Activated T-helper 9 cell treated with anti-CD3 and anti-CD28 coated beads, Interleukin-2, amount 50 U/mL, for 16 hours (primary cell): ENCODE results near the gene DISC1.
"Not testable (repeated sequence)": the region's sequence is repeated elsewhere in the genome, so short reads cannot be mapped to it uniquely, and the experiment has no call there.

ENCODE experiments used
- DNase-seq: peaks from one replicate; pipeline ENCODE4 v3.0.0-alpha.2; 2020; ENCODE audit warnings: low read depth

Gene DISC1

DNA sequence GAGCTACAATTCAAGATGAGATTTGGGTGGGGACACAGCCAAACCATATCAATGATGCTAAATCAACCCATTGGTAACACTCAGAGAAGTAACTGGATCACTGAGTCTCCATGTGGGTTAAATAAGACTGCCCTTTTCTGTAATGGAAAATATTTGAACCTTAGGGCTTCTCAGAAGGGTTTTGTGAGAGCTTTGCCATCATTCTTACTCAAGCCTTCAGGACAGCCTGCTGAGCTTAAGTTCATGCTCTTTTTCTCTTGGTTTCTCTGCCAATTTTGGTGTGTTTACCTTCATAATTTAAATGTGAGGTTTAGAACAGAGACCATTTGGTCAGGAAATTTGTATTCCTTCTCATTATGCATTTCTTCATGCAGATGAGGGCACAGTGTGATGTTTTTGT lies 74.7 kb downstream of the DISC1 start:
- DNase-seq = no peak

DNA sequence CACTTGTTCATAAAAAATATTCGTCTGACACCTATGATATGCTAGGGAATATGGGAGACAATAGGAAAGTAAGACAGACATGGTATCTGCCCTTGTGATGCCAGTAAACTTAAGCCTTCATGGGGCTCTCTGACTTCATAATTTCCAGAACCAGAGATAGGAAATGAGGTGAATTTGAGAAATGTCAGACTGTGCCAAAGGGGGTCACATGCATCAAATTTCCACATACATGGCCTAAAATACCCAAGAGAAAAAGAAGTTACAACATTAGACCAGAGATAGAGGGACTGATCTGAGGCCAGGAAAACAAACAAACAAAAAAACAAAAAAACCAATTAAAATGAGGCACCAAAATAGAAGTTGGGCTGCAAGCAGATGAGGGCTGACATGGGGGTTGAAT lies 75.7 kb downstream of the DISC1 start:
- DNase-seq = no peak

DNA sequence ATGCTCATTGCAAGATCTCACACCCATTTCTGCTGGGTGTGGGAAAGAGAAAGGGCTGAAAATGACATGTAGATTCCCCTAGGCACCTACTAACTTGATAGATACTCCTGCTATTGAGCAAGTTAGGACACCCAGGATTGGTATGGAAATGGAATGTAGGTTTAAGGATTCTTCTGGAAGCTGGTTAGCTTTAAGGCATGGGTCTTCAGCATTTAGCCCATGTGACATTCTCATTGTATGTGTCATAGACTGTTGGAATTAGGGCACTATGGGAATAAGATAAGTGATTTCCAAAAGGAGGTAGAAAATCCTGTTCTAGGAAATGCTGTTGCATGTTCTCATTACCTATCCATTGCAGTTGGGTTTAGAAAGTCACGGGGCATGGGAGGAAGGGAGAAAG lies 76.2 kb downstream of the DISC1 start:
- no peak for DNase-seq

DNA sequence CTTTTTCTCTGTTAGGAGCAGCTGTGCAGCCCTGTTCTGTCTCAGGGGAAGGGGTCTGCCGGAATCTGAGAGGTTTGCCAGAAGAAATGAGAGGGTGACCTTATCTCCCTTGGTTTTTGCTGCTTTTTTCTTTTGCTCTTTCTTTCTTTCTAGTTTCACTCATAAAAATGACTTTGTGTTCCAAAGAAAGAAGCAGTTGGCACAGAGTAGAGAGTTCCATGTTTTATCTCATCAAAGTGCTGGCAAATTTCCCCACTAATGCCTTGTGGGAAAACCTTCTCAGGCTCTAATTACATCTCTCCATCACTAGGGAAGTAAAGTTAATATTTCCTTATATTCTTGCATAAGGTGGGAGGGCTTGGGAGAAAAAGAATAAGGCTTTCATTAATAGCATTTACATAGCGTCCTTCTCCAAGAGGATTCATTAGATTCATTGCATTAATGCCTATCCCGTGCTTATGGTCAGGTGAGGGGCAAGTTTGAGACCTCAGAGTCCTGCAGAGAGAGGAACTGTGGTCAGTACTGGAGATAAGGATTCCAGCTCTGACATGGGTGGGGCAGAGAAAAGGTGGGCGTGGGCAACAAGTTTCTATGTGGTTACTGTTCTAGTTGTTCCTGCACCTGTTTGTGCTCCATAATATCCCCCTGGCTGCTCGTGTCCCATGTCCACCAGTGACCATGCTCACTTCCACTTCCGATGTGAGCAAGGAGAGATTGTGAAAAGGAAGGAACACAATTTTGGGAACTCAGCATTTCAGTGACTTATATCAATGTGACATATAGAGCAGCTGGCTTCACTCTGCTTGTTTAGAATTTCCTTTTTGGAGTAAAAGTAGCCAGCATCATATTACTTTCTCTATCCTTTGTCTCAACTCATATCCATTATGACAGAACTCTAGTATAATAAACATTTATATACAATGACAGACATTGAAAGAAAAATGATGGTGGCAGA lies 79.5 kb downstream of the DISC1 start:
- DNase-seq = no peak

DNA sequence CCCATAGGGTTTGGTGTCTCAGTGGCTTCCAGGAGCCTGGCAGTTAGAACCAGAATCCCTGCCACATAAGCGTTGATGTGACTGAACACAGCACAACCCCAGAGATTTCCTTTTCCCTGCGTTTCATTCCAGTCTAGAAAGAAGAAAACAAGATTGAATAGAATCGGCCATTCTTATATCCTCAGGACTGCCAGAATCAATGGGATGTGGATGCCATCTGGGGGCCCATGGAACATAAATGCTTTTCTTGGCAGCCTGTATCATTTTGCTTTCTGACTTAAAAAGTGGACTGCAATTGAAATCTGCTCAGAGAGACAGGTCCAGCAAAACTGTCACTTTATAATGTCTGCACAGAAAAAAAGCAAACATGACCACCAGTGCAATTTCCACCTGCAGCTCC lies 80.3 kb downstream of the DISC1 start:
- no peak for DNase-seq

DNA sequence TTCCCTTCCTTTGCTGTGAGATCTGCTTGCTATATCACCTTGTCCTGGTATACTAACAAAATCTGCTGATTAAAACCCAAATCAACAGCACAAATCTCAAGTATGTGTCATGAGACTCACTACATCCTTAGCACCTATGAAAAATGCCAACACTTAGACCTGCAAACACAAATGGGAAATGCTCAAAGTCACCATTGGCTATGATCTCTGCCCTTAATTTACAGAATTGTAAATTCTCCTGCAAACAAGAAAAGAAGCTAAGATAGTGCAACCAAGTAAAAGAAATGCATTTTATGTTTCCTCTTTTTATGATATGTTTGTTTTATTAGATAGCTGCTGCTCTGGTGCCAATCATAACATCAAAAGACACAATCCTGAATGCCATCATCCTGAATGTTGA lies 80.8 kb downstream of the DISC1 start:
- no peak for DNase-seq

DNA sequence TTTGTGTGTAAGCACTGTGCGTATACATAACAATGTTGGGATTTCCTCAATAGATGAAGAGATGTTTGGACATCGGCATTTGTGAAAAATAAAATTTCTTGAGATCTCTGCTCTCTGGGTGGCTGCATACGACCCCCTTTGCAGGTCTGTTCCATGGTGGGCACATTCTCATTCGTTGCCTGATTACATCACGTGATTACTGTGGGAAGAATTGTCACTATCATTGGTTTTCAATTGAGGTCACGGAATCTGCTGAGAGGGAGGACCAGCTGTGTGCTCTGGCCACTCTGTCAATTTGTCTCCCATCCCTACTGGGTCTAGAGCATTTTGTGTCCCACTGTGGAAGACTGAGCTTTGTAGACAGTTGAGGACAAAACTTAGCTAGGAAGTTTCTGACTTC lies 81.8 kb downstream of the DISC1 start:
- DNase-seq = no peak

DNA sequence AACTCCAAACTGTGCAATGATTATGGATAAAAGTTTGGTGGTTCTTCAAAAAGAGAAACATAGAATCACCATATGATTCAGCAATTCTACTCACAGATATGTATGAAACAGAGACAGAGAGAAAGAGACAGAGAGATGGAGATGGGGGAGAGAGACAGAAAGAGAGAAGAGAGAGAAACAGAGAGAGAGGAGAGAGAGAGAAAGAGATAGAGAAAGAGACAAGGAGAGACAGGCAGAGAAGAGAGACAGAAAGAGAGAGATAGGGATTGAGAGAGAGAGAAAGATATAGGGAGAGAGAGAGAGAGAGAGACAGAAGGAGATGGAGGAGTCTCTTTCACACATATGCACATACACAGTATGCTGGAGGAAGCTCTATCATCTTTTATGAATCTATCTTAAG lies 87.8 kb downstream of the DISC1 start:
- no peak for DNase-seq

DNA sequence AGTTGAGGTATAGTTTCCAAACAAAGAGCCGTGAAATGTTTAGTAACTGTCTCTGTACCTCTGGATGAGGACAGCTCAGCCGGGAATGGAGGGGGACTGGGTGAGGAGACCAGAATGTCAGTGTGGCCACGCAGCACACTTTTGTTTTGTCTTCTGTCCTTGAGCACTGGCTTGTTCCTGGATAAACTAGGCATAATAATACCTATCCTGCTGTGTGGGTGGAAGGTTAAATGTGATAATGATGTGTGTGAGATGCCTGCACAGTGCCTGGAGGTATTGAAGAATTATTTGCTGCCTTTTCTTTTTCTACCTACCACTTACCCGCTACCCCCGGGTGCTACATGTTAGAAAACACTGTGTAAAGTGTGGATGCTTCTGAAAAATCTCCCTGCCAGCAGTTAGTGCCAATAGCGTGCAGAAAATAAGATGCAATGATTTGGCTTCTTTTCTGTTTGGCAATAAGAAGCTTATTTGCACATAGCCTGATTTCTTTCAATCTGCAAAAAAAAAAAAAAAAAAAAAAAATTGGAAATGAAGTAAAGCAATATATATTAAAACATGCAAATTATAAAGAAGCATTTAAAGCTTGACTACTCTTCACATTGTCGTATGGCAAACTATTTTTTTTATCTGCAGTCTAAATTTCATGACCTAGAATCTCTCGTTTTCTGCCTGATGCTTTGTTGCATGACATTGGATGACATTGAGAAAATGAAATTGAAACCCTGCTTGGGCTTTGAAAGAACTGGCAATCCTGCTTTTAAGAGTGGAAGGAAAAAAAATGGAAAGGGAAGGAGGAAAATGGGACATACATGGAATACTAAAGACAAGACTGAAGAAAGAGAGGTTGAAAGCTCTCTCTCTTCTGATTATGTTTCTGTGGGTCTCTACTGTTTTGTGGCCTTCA lies 89.5 kb downstream of the DISC1 start:
- no peak for DNase-seq

DNA sequence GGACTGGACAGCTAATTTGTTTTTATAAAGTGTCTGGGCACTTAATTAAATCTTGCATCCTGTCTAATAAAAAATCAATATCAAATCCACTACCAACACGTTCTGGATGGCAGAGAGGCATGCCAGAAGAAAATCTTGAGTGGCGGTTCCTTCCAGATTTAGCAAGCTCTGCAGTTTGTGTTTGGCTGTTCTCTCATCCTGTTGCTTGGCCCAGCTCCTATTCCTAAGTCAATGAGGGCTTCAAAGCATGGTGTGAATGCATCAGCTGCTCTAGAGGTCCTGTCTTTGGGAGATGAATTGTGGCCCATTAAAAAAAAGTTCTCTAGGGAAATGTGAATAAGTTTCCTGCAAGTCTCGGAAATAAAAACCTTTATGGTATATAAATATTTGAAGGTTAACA lies 90.3 kb downstream of the DISC1 start:
- DNase-seq = no peak

DNA sequence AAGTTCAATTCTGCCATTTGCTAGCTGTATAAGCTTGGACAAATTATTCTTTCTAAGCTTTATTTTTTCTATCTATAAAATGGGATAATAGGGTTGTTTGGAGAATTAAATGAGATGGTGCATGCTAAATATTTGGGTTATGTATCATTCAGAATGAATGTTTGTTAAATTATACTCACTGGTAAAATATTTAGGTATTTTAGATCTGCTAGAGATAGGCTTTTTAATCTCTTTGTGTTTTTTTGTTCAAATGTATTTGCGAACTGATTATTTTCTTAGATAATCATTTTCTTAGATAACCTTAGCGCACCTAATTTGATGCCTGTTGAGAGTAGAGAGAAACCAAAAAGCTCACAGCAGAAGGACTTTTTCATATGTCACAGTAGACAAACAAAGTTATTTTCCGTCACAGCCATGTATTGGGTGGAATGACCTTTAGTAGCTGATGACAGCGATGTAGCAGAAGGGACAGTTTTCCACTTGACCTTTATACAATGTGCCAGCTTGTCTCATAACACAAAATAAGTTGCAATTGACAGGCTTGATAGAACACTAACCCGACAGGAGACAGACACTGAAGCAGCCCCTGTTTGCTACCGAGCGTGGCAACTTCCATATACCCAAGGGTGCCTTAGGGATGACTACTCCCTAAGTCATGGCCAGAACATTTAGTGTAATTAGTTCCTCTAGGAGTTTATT lies 93.0 kb downstream of the DISC1 start:
- no peak for DNase-seq

DNA sequence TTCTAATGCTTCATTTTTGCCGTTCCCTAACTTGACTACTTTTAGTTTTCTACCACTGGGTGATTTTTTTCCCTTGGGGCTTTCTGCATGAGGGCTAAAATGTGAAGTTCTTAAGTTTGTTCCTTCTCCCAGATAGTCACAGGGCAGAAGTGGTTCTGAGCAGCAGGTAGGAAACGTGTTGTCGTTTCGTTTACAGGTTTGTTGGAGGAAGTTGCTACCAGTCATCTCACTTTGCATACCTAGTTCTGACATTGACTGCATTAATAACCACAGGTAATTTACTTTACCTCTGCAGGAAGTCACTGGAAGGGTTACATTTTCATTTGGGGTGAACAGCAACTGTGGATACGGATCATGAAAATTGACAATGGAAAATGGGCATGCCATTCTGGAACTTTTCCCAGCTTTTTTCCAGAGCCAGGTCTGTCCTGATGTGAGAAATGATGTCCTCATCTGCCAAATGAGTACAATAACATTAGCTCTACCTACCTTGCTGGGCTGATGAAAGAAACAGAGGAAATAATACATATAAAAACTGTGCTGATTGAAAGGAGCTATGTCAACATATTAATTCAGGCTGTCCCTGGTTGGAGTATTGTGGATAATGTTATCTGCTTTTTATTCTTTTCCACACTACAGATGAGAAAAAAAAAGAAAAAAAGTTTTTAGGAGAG lies 94.2 kb downstream of the DISC1 start:
- DNase-seq = no peak

DNA sequence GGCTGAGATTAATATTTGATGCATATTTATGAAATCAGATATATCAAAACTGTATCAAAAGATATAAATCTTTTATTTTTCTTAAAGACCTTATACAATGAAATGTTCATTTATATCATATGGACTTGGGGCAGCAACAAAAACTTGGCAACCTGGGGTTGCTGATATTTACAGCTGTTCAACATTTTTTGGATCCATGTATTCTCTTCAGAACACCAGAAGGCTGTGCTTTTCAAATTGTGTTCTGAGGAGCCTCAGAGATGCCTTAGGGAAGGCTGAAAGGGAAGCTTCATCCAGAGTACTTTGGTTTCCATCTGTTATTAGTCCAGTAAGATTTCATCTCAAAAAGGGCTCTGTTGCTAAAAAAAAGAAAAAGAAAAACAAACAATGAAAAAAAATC lies 94.8 kb downstream of the DISC1 start:
- no peak for DNase-seq

DNA sequence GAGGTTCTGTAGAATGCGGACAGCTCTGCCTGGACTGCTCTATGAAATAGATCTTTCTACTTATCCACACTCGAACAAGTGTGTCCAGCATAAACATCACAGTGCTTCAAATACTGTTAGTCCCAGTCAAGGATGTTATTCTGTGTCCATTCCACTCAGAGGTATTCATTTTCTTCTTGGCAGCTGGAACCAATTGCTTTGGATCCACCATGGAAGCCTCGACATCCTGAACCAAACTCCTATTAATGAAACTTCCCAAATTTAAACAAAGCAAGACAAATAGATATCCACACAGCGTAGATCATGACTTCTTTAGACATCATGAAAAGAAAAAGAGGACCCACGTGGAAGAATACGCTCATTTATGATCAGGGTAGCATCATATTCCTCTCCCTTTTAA lies 95.8 kb downstream of the DISC1 start:
- DNase-seq = no peak

DNA sequence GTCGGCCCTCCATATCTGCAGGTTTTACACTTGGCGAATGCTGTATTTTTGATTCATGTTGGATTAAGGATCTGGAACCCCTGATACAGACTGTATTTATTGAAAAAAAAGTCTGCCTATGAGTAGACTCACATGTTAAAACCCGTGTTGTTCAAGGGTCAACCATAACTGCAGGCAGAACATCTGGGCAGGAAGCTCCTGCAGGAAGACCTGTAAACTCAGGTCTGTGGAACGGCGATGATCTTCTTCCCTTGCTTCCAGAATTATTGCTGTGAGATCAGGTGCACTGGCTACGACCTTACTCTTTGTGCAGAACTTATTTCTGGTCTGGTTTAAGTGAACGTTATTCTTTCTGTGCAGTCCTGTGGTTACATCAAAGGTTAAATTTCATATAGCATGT lies 96.6 kb downstream of the DISC1 start:
- no peak for DNase-seq

DNA sequence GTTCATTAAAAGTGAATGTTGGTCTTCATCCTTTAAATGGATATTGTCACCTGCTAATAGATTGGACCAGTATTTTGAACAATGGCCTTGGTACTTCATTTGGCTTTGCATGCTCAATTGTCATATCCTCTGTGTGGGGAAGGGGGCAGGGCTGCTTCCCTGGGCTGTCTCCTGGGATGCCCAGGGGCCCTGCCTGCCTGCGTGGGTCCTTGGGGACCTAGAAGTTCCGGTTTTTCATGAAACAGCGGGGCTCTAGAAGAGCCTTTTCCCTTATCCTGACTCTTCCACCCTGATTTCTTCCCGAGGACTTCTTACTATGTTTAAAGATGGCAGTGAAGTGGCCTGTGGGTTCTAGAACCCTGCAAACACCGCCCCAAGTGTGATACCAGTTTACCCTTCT lies 97.5 kb downstream of the DISC1 start:
- DNase-seq = no peak

DNA sequence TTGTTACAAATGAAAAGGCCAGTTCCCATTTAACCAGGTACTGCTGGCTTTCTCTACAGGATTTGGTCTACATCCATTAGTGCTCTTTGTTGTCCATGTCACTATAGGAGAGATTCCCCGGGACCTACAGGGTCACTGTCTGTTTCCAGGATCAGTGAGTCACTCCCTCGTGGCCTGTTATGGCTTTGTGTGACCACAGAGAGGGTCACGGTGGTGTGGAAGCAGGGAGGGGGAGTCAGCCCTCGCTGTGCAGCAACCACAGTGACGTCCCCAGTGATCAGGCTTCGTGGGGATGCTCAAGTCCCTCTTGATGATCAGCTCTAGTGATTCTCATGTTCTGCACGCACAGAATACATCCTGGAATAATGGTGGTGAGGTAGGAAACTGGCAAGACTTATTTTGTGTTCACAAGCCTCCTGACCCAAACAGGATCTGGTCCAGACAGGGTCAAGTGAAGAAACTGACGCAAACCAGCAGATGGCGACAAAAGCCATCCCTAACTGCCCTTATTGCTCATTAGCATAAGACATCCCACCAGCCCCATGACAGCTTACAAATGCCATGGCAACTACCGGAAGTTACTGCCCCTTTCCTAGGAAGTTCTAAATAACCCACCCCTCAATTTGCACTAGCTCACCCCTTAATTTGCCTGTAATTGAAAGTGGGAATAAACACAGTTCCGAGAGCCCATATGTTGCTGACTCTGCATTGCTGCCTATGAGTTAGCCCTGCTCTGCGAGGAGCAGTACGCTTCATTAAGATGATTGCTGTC lies 98.5 kb downstream of the DISC1 start:
- DNase-seq = no peak

DNA sequence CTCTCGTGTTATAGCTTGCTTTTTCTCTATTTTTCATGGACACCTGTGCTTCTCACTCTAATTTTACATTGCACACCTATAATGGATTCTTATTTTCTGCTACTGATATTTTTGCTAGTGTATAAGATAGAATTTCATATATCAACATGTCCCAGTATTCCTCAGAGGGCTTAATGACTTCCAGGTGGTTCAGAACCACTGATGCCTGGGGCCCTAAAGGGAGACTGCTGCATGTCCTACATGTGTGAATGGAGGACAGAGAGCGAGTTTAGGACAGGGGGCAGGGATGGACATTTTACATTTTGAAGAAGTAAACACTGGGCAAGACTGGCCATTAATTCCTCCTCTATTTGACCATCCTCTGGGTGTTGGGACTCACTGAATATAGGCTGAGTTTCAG lies 100.6 kb downstream of the DISC1 start:
- no peak for DNase-seq

DNA sequence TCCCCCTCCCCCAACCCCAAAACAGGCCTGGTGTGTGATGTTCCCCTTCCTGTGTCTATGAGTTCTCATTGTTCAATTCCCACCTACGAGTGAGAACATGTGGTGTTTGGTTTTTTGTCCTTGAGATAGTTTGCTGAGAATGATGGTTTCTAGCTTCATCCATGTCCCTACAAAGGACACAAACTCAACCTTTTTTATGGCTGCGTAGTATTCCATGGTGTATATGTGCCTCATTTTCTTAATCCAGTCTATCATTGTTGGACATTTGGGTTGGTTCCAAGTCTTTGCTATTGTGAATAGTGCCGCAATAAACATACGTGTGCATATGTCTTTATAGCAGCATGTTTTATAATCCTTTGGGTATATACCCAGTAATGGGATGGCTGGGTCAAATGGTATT lies 102.4 kb downstream of the DISC1 start:
- DNase-seq = not testable (repeated sequence)

DNA sequence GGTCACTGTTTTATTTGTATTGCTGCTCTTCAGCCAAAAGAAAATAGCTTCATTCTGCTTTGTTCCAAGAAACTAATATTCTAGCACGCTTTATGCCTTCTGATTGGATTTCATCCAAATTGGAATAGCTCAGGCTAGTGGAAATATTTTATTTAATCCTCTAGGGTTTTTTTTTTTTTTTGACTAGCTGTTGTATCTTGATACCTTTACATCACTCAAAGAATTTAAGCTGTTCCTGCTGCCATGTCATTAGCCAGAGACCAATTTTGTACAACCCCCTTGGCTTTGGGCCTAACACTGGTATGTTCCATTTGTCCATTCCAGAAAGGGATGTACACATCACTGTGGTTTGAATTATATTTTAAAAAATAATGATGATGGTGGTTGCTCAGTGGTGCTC lies 103.0 kb downstream of the DISC1 start:
- no peak for DNase-seq

DNA sequence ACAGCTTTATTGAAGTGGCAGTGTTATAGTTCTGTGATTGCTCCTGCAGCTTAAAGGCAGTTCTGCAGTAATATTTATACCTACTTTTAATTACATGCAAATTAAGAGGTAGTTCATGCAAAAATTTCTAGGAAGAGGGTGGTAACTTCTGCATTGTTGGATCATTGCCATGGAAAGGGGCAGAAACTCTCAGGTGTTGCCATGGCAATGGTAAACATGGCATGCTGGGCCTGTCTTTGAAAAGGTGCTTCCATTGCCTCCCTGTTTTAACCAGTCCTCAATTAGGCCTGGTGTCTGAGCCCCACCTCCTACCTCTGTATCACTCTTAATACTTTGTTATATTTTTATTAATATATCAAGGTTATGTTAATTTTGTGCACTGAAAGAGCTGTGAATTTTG lies 104.7 kb downstream of the DISC1 start:
- DNase-seq = no peak
